Astrocyte (in vitro differentiated cells and primary cell): ENCODE results near the gene MLLT11. TPM values are rescaled to one million over a fixed set of nuclear protein-coding genes. Genes with fewer than 3 reads are reported as not detected.

Experiments
- DNase-seq: peaks from one replicate; pipeline ENCODE4 v3.0.0-alpha.2; 2010; ENCODE audit warnings: low read depth
- FAIRE-seq: peaks from 2 replicates; lab custom pipeline; 2011; peaks lifted over from hg19 to GRCh38; lab: Jason Lieb, UNC
- H2AFZ ChIP-seq: 2 replicates; pipeline ENCODE4 v1.6.0; 2012; ENCODE audit warnings: low read depth, low read length, inconsistent platforms
- H3K27ac ChIP-seq: 2 replicates; pipeline ENCODE4 v1.5.1; 2011; ENCODE audit warnings: low read depth, low read length, inconsistent platforms
- H3K27me3 ChIP-seq: 2 replicates; pipeline ENCODE4 v1.6.0; 2011; ENCODE audit warnings: low read length, inconsistent platforms; ENCODE audit not compliant: insufficient read depth
- H3K36me3 ChIP-seq: 2 replicates; pipeline ENCODE4 v1.5.1; 2011; ENCODE audit warnings: low read length, inconsistent platforms; ENCODE audit not compliant: insufficient read depth
- H3K4me1 ChIP-seq: 2 replicates; pipeline ENCODE4 v1.5.1; 2011; ENCODE audit warnings: low read length, inconsistent platforms; ENCODE audit not compliant: insufficient read depth
- H3K4me2 ChIP-seq: 2 replicates; pipeline ENCODE4 v1.6.0; 2012; ENCODE audit warnings: low read length, inconsistent platforms
- H3K4me3 ChIP-seq: 2 replicates; pipeline ENCODE4 v1.5.1; 2011; ENCODE audit warnings: low read depth, mild to moderate bottlenecking, low read length, inconsistent platforms; ENCODE audit not compliant: insufficient read depth
- H3K79me2 ChIP-seq: 2 replicates; pipeline ENCODE4 v1.6.0; 2012; ENCODE audit warnings: mild to moderate bottlenecking, low read length, inconsistent platforms; ENCODE audit not compliant: insufficient read depth
- H3K9ac ChIP-seq: 2 replicates; pipeline ENCODE4 v1.6.0; 2012; ENCODE audit warnings: mild to moderate bottlenecking, low read length, inconsistent platforms
- H3K9me3 ChIP-seq: 2 replicates; pipeline ENCODE4 v1.5.1; 2012; ENCODE audit warnings: low read depth, mild to moderate bottlenecking, low read length, inconsistent platforms; ENCODE audit not compliant: insufficient read depth
- H4K20me1 ChIP-seq: 2 replicates; pipeline ENCODE4 v1.6.0; 2012; ENCODE audit warnings: low read length, inconsistent platforms; ENCODE audit not compliant: insufficient read depth
- H3K27ac Mint-ChIP-seq: one replicate; pipeline ENCODE4 v1.8.0; 2021; ENCODE audit warnings: mild to moderate bottlenecking, mixed read lengths; ENCODE audit not compliant: unreplicated experiment
- H3K27me3 Mint-ChIP-seq: one replicate; pipeline ENCODE4 v1.8.0; 2021; ENCODE audit warnings: low read depth, mixed read lengths; ENCODE audit not compliant: unreplicated experiment
- H3K36me3 Mint-ChIP-seq: one replicate; pipeline ENCODE4 v1.8.0; 2021; ENCODE audit warnings: low read depth, mixed read lengths; ENCODE audit not compliant: unreplicated experiment
- H3K4me1 Mint-ChIP-seq: one replicate; pipeline ENCODE4 v1.8.0; 2021; ENCODE audit warnings: low read depth, mixed read lengths; ENCODE audit not compliant: unreplicated experiment
- H3K4me3 Mint-ChIP-seq: one replicate; pipeline ENCODE4 v1.8.0; 2021; ENCODE audit warnings: mild to moderate bottlenecking, moderate library complexity, mixed read lengths; ENCODE audit not compliant: unreplicated experiment
- H3K9me3 Mint-ChIP-seq: one replicate; pipeline ENCODE4 v1.8.0; 2021; ENCODE audit warnings: mild to moderate bottlenecking, mixed read lengths; ENCODE audit not compliant: unreplicated experiment
- EZH2 ChIP-seq: IDR thresholded peaks from 2 replicates; pipeline ENCODE4 v1.6.1; 2012; ENCODE audit warnings: mild to moderate bottlenecking, low read length, inconsistent platforms; ENCODE audit not compliant: insufficient read depth
- total RNA-seq: library from RNA; stranded (reverse); gene quantifications from 2 replicates; pipeline ENCODE4 v1.2.1, GENCODE V29; 2021
- TF ChIP-seq, protein P1 (sequence below): IDR thresholded peaks from 2 replicates; pipeline ENCODE4 v1.5.1; 2011; ENCODE audit warnings: low read depth, mild to moderate bottlenecking, inconsistent platforms, low read length, moderate library complexity; ENCODE audit not compliant: insufficient read depth

The MLLT11 gene
- total RNA-seq, 1 donor from 2014 or later = 77.4 TPM

DNA sequence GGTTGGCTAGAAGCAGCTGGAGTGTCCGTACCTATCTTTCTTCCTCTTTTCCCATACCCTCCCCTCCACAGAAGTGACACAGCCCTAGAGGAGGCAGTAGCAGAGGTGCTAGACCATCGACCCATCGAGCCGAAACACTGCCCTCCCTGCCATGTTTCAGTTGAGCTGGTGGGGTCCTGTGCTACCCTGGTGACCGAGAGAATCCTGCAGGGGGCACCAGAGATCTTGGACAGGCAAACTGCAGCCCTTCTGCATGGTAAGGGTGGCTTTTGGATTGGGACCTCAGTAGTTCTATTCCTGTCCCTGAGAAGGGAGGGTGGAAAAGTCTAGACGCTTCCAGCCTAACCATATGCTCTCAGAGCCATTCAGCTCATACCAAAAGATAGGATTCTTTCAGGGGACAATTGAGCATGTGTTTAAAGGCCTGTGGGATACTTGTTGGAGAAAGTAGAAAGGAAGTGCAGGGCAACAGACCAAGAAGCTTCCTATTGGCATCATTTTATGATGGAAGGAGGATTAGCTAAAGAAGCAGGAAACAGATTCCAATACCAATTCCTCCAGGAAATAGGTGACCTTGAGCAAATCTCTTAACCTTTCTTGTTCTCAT is 35.6 kb upstream of the MLLT11 start:
- TF ChIP-seq, protein P1, sequence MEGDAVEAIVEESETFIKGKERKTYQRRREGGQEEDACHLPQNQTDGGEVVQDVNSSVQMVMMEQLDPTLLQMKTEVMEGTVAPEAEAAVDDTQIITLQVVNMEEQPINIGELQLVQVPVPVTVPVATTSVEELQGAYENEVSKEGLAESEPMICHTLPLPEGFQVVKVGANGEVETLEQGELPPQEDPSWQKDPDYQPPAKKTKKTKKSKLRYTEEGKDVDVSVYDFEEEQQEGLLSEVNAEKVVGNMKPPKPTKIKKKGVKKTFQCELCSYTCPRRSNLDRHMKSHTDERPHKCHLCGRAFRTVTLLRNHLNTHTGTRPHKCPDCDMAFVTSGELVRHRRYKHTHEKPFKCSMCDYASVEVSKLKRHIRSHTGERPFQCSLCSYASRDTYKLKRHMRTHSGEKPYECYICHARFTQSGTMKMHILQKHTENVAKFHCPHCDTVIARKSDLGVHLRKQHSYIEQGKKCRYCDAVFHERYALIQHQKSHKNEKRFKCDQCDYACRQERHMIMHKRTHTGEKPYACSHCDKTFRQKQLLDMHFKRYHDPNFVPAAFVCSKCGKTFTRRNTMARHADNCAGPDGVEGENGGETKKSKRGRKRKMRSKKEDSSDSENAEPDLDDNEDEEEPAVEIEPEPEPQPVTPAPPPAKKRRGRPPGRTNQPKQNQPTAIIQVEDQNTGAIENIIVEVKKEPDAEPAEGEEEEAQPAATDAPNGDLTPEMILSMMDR = peak; percentile 59
- no peak for TF ChIP-seq EZH2
- Histone ChIP-seq H3K79me2 (no peaks in the 10 kb centered on the region), H3K9ac (no peak overlapping the region), H3K27ac (no peak overlapping the region), H3K4me3 (no peak overlapping the region), H3K4me2 (no peak overlapping the region), H3K36me3 (peaks cover 13% of the 10 kb centered on the region), H3K4me1 (peaks cover 5% of the 10 kb centered on the region), H2AFZ (no peak overlapping the region), H4K20me1 (no peaks in the 10 kb centered on the region), H3K9me3 (no peaks in the 10 kb centered on the region), H3K27me3 (no peaks in the 10 kb centered on the region)
- peaks cover 6% of the 10 kb centered on the region for H3K4me1 Mint-ChIP-seq
- H3K4me3 Mint-ChIP-seq = no peak overlapping the region
- no peak overlapping the region for H3K27ac Mint-ChIP-seq
- no peaks in the 10 kb centered on the region for H3K27me3 Mint-ChIP-seq
- H3K9me3 Mint-ChIP-seq = no peaks in the 10 kb centered on the region
- DNase-seq = peak; percentile 39
- no peak for FAIRE-seq
- H3K36me3 Mint-ChIP-seq = peaks cover 12% of the 10 kb centered on the region

DNA sequence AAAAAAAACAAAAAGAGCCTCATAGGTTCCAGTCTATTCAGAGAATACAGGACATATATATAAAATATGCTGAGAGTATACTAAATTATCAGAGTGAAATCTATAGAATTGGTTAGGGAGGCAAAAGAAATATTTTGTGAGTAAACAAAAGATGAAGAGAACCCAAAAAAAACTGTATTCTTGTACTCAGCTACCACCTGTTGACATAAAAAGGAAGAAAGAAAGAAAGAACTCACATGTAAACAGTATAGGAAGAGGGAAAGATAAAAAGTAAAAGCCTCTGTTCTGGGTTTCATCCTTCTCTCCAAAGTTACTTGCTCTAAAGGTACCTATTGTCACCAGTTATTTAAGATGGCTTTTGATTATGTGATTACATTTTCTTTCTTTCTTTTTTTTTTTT is 33.7 kb upstream of the MLLT11 start:
- Histone ChIP-seq H4K20me1 (no peaks in the 10 kb centered on the region), H3K4me3 (no peak overlapping the region), H3K36me3 (peaks cover 13% of the 10 kb centered on the region), H3K27ac (no peak overlapping the region), H3K9ac (no peak overlapping the region), H3K4me1 (peaks cover 5% of the 10 kb centered on the region), H3K79me2 (no peaks in the 10 kb centered on the region), H3K27me3 (no peaks in the 10 kb centered on the region), H2AFZ (no peak overlapping the region), H3K9me3 (no peaks in the 10 kb centered on the region), H3K4me2 (no peak overlapping the region)
- H3K36me3 Mint-ChIP-seq = peaks cover 21% of the 10 kb centered on the region
- no peak overlapping the region for H3K4me3 Mint-ChIP-seq
- no peaks in the 10 kb centered on the region for H3K9me3 Mint-ChIP-seq
- DNase-seq = no peak
- FAIRE-seq = no peak
- H3K4me1 Mint-ChIP-seq = peaks cover 6% of the 10 kb centered on the region
- TF ChIP-seq, protein P1 = no peak
- TF ChIP-seq EZH2 = no peak
- no peaks in the 10 kb centered on the region for H3K27me3 Mint-ChIP-seq
- no peak overlapping the region for H3K27ac Mint-ChIP-seq

DNA sequence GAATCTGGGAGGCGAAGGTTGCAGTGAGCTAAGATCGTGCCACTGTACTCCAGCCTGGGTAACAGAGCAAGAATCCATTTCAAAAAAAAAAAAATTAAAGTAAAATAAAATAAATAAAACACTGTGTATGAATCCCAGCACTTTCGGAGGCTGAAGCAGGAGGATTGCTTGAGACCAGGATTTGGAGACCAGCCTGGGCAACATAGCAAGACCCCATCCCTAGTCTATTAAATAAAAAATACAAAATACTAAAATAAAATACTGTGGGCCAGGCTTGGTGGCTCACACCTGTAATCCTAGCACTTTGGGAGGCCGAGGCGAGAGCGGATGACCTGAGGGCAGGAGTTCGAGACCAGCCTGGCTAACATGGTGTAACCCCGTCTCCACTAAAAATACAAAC is 28.0 kb upstream of the MLLT11 start:
- H2AFZ ChIP-seq = no peak overlapping the region
- H3K4me1 ChIP-seq = no peaks in the 10 kb centered on the region
- no peak for FAIRE-seq
- Mint-ChIP-seq H3K27me3 (no peaks in the 10 kb centered on the region), H3K9me3 (no peaks in the 10 kb centered on the region), H3K36me3 (peaks cover 29% of the 10 kb centered on the region), H3K4me1 (peaks cover 8% of the 10 kb centered on the region), H3K4me3 (no peak overlapping the region), H3K27ac (no peak overlapping the region)
- H3K27ac ChIP-seq = no peak overlapping the region
- H3K4me3 ChIP-seq = no peak overlapping the region
- TF ChIP-seq EZH2 = no peak
- TF ChIP-seq, protein P1 = no peak
- H4K20me1 ChIP-seq = no peaks in the 10 kb centered on the region
- no peak for DNase-seq
- no peaks in the 10 kb centered on the region for H3K9me3 ChIP-seq
- no peaks in the 10 kb centered on the region for H3K79me2 ChIP-seq
- no peak overlapping the region for H3K4me2 ChIP-seq
- no peaks in the 10 kb centered on the region for H3K27me3 ChIP-seq
- H3K36me3 ChIP-seq = peaks cover 9% of the 10 kb centered on the region
- no peak overlapping the region for H3K9ac ChIP-seq
